Measurements from ENCODE around the gene TRIM27. TPM values are rescaled to one million over a fixed set of nuclear protein-coding genes. Genes with fewer than 3 reads are reported as not detected.

The TRIM27 gene
- total RNA-seq, 1 experiment from 2014 or later: 47.6 TPM

- Mint-ChIP-seq H3K36me3 (ENCODE audit: insufficient read depth, unreplicated experiment) (peaks cover 67% of the 10 kb centered on the region), H3K4me1 (ENCODE audit: low read depth, unreplicated experiment) (no peaks in the 10 kb centered on the region), H3K27ac (ENCODE audit: unreplicated experiment) (no peak overlapping the region), H3K4me3 (ENCODE audit: unreplicated experiment) (no peak overlapping the region), H3K9me3 (ENCODE audit: unreplicated experiment) (no peaks in the 10 kb centered on the region), H3K27me3 (ENCODE audit: insufficient read depth, unreplicated experiment) (no peaks in the 10 kb centered on the region)
- CTCF ChIA-PET: no interaction called here
- H3K27me3 ChIP-seq (replicated peaks; ENCODE audit: control insufficient read depth, insufficient read depth, low read length): no peaks in the 10 kb centered on the region
- H3K4me3 ChIP-seq (ENCODE audit: low read depth, low read length): no peak overlapping the region
- no peaks in the 10 kb centered on the region; the same call in 1 of the 2 replicates for H3K36me3 ChIP-seq (ENCODE audit: control insufficient read depth, insufficient read depth, low read length)
- DNase-seq: no peak
- H3K4me1 ChIP-seq: no peaks in the 10 kb centered on the region
- no peaks in the 10 kb centered on the region for H3K9me3 ChIP-seq
- no TSS peak for BruUV-seq (replicated peaks)
- no peak for TF ChIP-seq CTCF (IDR thresholded peaks at IDR 0.05; ENCODE audit: insufficient read depth in 1 of 2, low read depth in 1 of 2, low read length in 1 of 2, severe bottlenecking in 1 of 2, unreplicated experiment in 1 of 2)
- intact Hi-C loops (cut with micrococcal nuclease; ENCODE audit: unreplicated experiment): no loop called here
- POLR2A ChIA-PET: no interaction called here
Observed at GRCh38 chr6:28903686-28904085, 20.1 kb downstream of the TRIM27 start.

DNA sequence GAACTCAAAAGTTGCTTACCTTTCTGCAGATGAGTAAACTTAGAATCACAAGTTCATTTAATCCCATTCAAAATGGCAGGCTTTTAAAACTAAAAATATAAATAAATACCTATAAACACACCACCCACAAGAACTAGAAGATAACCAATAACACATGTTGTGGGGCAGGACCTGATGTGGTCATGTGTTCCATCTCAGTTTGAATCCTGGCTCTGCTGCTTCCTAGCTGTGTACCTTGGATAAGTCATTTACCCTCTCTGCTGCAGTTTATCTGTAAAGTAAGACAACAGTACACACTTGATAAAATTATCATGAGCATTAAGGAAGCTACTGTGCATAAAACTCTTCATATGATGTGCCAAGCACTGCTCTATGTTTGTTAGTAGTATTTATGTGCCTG, 22.0 kb downstream of the TRIM27 start:
- Mint-ChIP-seq H3K27me3 (ENCODE audit: insufficient read depth, unreplicated experiment) (no peaks in the 10 kb centered on the region), H3K4me1 (ENCODE audit: low read depth, unreplicated experiment) (no peaks in the 10 kb centered on the region), H3K27ac (ENCODE audit: unreplicated experiment) (no peak overlapping the region), H3K9me3 (ENCODE audit: unreplicated experiment) (no peaks in the 10 kb centered on the region), H3K4me3 (ENCODE audit: unreplicated experiment) (no peak overlapping the region), H3K36me3 (ENCODE audit: insufficient read depth, unreplicated experiment) (peaks cover 59% of the 10 kb centered on the region)
- intact Hi-C loops (cut with micrococcal nuclease; ENCODE audit: unreplicated experiment): no loop called here
- Histone ChIP-seq H3K27me3 (replicated peaks; ENCODE audit: control insufficient read depth, insufficient read depth, low read length) (no peaks in the 10 kb centered on the region), H3K36me3 (ENCODE audit: control insufficient read depth, insufficient read depth, low read length) (no peaks in the 10 kb centered on the region; the same call in 1 of the 2 replicates), H3K9me3 (no peaks in the 10 kb centered on the region), H3K4me3 (ENCODE audit: low read depth, low read length) (no peak overlapping the region), H3K4me1 (no peaks in the 10 kb centered on the region)
- TF ChIP-seq CTCF (IDR thresholded peaks at IDR 0.05; ENCODE audit: insufficient read depth in 1 of 2, low read depth in 1 of 2, low read length in 1 of 2, severe bottlenecking in 1 of 2, unreplicated experiment in 1 of 2): no peak
- ChIA-PET CTCF (no interaction called here), POLR2A (no interaction called here)
- no TSS peak for BruUV-seq (replicated peaks)
- no peak for DNase-seq

- Mint-ChIP-seq H3K4me3 (ENCODE audit: unreplicated experiment) (no peak overlapping the region), H3K4me1 (ENCODE audit: low read depth, unreplicated experiment) (no peaks in the 10 kb centered on the region), H3K27ac (ENCODE audit: unreplicated experiment) (no peak overlapping the region), H3K9me3 (ENCODE audit: unreplicated experiment) (no peaks in the 10 kb centered on the region), H3K36me3 (ENCODE audit: insufficient read depth, unreplicated experiment) (peaks cover 60% of the 10 kb centered on the region), H3K27me3 (ENCODE audit: insufficient read depth, unreplicated experiment) (no peaks in the 10 kb centered on the region)
- BruUV-seq (replicated peaks): no TSS peak
- POLR2A ChIA-PET: no interaction called here
- H3K36me3 ChIP-seq (ENCODE audit: control insufficient read depth, insufficient read depth, low read length): no peaks in the 10 kb centered on the region; the same call in 1 of the 2 replicates
- no peak for DNase-seq
- H3K4me3 ChIP-seq (ENCODE audit: low read depth, low read length): no peak overlapping the region
- no peaks in the 10 kb centered on the region for H3K4me1 ChIP-seq
- no peak for TF ChIP-seq CTCF (IDR thresholded peaks at IDR 0.05; ENCODE audit: insufficient read depth in 1 of 2, low read depth in 1 of 2, low read length in 1 of 2, severe bottlenecking in 1 of 2, unreplicated experiment in 1 of 2)
- H3K9me3 ChIP-seq: no peaks in the 10 kb centered on the region
- CTCF ChIA-PET: no interaction called here
- no peaks in the 10 kb centered on the region for H3K27me3 ChIP-seq (replicated peaks; ENCODE audit: control insufficient read depth, insufficient read depth, low read length)
- intact Hi-C loops (cut with micrococcal nuclease; ENCODE audit: unreplicated experiment): no loop called here
Observed at GRCh38 chr6:28900577-28901256, 23.1 kb downstream of the TRIM27 start.
